ENCODE results near the gene P4HB. TPM values are rescaled to one million over a fixed set of nuclear protein-coding genes. Genes with fewer than 3 reads are reported as not detected.

The P4HB gene
- total and polyA plus RNA-seq, 2 donors (not counting 1 experiment from before 2014, with no cell fraction given) = 37.4 to 191 TPM

DNA sequence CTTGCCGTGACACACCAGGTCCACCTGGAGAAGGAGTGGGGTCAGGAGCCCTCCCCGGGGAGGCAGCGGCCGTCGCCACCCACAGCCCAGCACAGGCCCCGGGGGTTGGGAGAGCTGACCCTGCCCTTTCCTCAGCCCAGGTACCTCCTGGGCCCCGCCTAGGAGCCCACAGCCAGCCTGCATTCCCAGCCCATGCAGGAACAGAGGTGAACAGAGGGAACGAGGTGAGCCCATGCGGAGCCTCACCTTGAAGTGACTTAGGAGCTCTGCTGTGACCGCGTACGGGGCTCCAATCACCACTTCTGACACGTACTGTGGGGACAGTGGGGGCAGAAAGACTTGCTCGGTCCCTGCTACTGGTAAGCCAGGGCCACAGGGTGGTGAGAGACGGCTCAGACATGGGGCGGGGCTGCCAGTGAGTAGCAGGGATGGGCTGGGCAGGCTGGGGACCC lies 45.1 kb upstream of the P4HB start:
- Mint-ChIP-seq H3K4me3 (no peak overlapping the region), H3K27me3 (peaks cover 7% of the 10 kb centered on the region), H3K4me1 (peaks cover 9% of the 10 kb centered on the region), H3K9me3 (ENCODE audit: insufficient read depth) (no peaks in the 10 kb centered on the region), H3K27ac (no peak overlapping the region)
- no peak for DNase-seq
- Histone ChIP-seq H4K20me1 (ENCODE audit: control insufficient read depth, insufficient read depth, low read length, poor library complexity, severe bottlenecking) (peaks cover 16% of the 10 kb centered on the region), H3K9me3 (ENCODE audit: control extremely low read depth in 1 of 3, control insufficient read depth in 2 of 3, insufficient read depth in 1 of 3, low read length in 2 of 3) (no peaks in the 10 kb centered on the region), H3K27ac (ENCODE audit: low read length in 2 of 2) (no peak overlapping the region), H3K27me3 (replicated peaks in 1 of 4; ENCODE audit: control extremely low read depth in 1 of 4, control insufficient read depth in 3 of 4, insufficient read depth in 4 of 4, low read length in 3 of 4) (peaks cover 0 to 20% (median 7%) of the 10 kb centered on the region in 4 experiments), H3K4me1 (ENCODE audit: control insufficient read depth in 2 of 2, insufficient read depth in 2 of 2, low read length in 2 of 2) (peaks cover 11 to 19% of the 10 kb centered on the region in 2 donors), H3K4me3 (ENCODE audit: control extremely low read depth in 1 of 5, extremely low read depth in 1 of 5, insufficient read depth in 1 of 5, low read depth in 2 of 5, low read length in 4 of 5) (no peak overlapping the region), H3K4me2 (replicated peaks; ENCODE audit: low read depth, low read length, poor library complexity, severe bottlenecking) (no peak overlapping the region), H2AFZ (ENCODE audit: insufficient read depth, low read depth, low read length, poor library complexity, severe bottlenecking) (no peak overlapping the region), H3K79me2 (ENCODE audit: control insufficient read depth, insufficient read depth, low read length) (peaks cover 22% of the 10 kb centered on the region), H3K36me3 (replicated peaks in 1 of 2; ENCODE audit: control extremely low read depth in 1 of 2, control insufficient read depth in 1 of 2, extremely low read depth in 1 of 2, insufficient read depth in 2 of 2, low read length in 1 of 2) (peaks cover 0 to 23% of the 10 kb centered on the region in 2 experiments), H3K9ac (ENCODE audit: low read length) (no peak overlapping the region)
- ChIA-PET CTCF (no interaction called here), POLR2A (no interaction called here)
- intact Hi-C loops (cut with micrococcal nuclease) = no loop called here
- WGBS (ENCODE audit: insufficient coverage) = 95% methylated on average over 16 of the region's 16 CpGs
- no peak for TF ChIP-seq EZH2 (IDR thresholded peaks at IDR 0.05; ENCODE audit: borderline replicate concordance, insufficient read depth, low read depth, low read length, poor library complexity, severe bottlenecking)
- TF ChIP-seq, protein P1, sequence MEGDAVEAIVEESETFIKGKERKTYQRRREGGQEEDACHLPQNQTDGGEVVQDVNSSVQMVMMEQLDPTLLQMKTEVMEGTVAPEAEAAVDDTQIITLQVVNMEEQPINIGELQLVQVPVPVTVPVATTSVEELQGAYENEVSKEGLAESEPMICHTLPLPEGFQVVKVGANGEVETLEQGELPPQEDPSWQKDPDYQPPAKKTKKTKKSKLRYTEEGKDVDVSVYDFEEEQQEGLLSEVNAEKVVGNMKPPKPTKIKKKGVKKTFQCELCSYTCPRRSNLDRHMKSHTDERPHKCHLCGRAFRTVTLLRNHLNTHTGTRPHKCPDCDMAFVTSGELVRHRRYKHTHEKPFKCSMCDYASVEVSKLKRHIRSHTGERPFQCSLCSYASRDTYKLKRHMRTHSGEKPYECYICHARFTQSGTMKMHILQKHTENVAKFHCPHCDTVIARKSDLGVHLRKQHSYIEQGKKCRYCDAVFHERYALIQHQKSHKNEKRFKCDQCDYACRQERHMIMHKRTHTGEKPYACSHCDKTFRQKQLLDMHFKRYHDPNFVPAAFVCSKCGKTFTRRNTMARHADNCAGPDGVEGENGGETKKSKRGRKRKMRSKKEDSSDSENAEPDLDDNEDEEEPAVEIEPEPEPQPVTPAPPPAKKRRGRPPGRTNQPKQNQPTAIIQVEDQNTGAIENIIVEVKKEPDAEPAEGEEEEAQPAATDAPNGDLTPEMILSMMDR (IDR thresholded peaks at IDR 0.05) = no peak
- no peak for ATAC-seq (ENCODE audit: low read depth)

DNA sequence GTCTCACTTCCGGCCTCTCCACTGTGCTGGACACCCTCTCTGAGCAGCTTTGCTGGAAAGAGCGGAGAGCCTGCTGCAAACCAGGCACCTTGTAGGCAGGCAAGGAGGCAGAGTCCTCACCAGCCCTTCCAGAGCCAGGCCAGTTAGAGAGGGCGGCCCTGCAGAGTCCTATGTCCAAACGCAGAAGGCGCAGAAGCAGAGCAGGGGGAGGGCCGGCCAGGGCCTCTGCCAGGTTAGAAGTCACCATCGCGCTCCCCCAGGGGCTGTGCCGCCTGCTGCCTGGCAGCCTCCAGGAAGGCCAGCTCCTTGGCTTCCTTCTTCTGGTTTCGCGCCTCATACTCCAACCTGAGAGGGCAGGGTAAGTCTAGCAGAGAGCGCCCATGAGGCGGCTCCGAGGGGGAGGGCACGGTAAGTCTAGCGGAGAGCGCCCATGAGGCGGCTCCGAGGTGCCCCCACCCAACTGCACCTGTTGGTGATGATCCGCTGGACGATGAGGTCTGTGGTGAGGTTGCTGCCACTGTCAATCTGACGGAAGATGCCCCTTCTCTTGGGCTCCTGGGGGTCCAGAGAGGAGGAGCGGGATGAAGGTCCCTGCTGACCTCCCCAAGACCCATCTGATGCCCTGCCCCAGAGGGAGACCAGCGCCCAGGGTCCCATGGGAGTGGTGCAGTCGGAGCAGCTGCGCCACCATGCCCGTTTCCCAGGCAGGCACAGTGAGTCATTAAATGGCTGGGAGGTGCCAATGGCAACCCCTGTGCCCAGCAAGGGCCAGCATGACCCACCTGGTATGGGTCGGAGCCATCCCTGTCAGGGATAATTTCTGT lies 44.5 kb upstream of the P4HB start:
- H3K36me3 ChIP-seq (replicated peaks in 1 of 2; ENCODE audit: control extremely low read depth in 1 of 2, control insufficient read depth in 1 of 2, extremely low read depth in 1 of 2, insufficient read depth in 2 of 2, low read length in 1 of 2) = peaks cover 0 to 29% of the 10 kb centered on the region in 2 experiments
- WGBS (ENCODE audit: insufficient coverage) = 95% methylated on average over 27 of the region's 28 CpGs
- peaks cover 6 to 15% of the 10 kb centered on the region in 2 donors for H3K4me1 ChIP-seq (ENCODE audit: control insufficient read depth in 2 of 2, insufficient read depth in 2 of 2, low read length in 2 of 2)
- peaks cover 15% of the 10 kb centered on the region for H3K79me2 ChIP-seq (ENCODE audit: control insufficient read depth, insufficient read depth, low read length)
- ChIA-PET CTCF (no interaction called here), POLR2A (no interaction called here)
- no peak overlapping the region for H3K4me2 ChIP-seq (replicated peaks; ENCODE audit: low read depth, low read length, poor library complexity, severe bottlenecking)
- no peak overlapping the region for H2AFZ ChIP-seq (ENCODE audit: insufficient read depth, low read depth, low read length, poor library complexity, severe bottlenecking)
- no peak for TF ChIP-seq EZH2 (IDR thresholded peaks at IDR 0.05; ENCODE audit: borderline replicate concordance, insufficient read depth, low read depth, low read length, poor library complexity, severe bottlenecking)
- TF ChIP-seq, protein P1 (IDR thresholded peaks at IDR 0.05) = no peak
- no peak for DNase-seq
- Mint-ChIP-seq H3K27ac (no peak overlapping the region), H3K4me3 (no peak overlapping the region), H3K27me3 (peaks cover 7% of the 10 kb centered on the region), H3K4me1 (peaks cover 5% of the 10 kb centered on the region), H3K9me3 (ENCODE audit: insufficient read depth) (no peaks in the 10 kb centered on the region)
- H3K4me3 ChIP-seq (ENCODE audit: control extremely low read depth in 1 of 5, extremely low read depth in 1 of 5, insufficient read depth in 1 of 5, low read depth in 2 of 5, low read length in 4 of 5) = no peak overlapping the region
- H3K9ac ChIP-seq (ENCODE audit: low read length) = no peak overlapping the region
- H3K27ac ChIP-seq (ENCODE audit: low read length in 2 of 2) = no peak overlapping the region
- ATAC-seq (ENCODE audit: low read depth) = no peak
- intact Hi-C loops (cut with micrococcal nuclease) = no loop called here
- H3K9me3 ChIP-seq (ENCODE audit: control extremely low read depth in 1 of 3, control insufficient read depth in 2 of 3, insufficient read depth in 1 of 3, low read length in 2 of 3) = no peaks in the 10 kb centered on the region
- peaks cover 10% of the 10 kb centered on the region for H4K20me1 ChIP-seq (ENCODE audit: control insufficient read depth, insufficient read depth, low read length, poor library complexity, severe bottlenecking)
- H3K27me3 ChIP-seq (replicated peaks in 1 of 4; ENCODE audit: control extremely low read depth in 1 of 4, control insufficient read depth in 3 of 4, insufficient read depth in 4 of 4, low read length in 3 of 4) = peaks cover 0 to 20% (median 7%) of the 10 kb centered on the region in 4 experiments

All from B cell (primary cell).